ENCODE measurements around the gene PPHLN1.

Gene PPHLN1

DNA sequence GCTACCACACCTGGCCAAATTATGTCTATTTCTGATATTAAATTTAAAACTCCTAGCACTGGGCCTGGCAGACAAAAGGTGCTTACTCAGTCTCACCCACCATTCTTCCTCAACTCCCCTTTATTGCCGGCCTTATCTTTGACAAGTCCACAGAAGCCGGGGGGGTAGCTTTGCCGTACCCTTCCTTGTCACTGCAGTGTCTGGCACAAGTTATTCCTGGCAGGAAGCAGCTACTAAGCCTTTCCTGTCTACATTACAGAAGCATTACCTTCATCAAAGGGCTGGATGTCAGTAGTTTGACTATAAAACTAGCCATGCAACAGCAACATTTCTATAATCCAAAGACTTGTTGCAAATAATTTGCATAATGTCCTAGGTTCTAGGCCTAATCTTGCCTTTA is 136.5 kb downstream of the PPHLN1 start:
- TF ChIP-seq SNAI2 (CRISPR knock-in tag; IDR thresholded peaks at IDR 0.05) (no peak), ZNF565 (CRISPR knock-in tag; conservative IDR thresholded peaks at IDR 0.05; ENCODE audit: low read depth) (no peak), OSR1 (CRISPR knock-in tag; IDR thresholded peaks at IDR 0.05) (no peak), PPARA (CRISPR knock-in tag; IDR thresholded peaks at IDR 0.05; ENCODE audit: borderline replicate concordance) (no peak), ZNF70 (CRISPR knock-in tag; IDR thresholded peaks at IDR 0.05) (no peak), ZNF8 (CRISPR knock-in tag; IDR thresholded peaks at IDR 0.05) (no peak), GLIS3 (CRISPR knock-in tag; IDR thresholded peaks at IDR 0.05) (no peak), ESRRG (CRISPR knock-in tag; IDR thresholded peaks at IDR 0.05) (no peak), ARNTL (CRISPR knock-in tag; IDR thresholded peaks at IDR 0.05; ENCODE audit: borderline replicate concordance, low read depth) (no peak), ISL1 (CRISPR knock-in tag; IDR thresholded peaks at IDR 0.05) (no peak)
- TF ChIP-seq, protein P1, sequence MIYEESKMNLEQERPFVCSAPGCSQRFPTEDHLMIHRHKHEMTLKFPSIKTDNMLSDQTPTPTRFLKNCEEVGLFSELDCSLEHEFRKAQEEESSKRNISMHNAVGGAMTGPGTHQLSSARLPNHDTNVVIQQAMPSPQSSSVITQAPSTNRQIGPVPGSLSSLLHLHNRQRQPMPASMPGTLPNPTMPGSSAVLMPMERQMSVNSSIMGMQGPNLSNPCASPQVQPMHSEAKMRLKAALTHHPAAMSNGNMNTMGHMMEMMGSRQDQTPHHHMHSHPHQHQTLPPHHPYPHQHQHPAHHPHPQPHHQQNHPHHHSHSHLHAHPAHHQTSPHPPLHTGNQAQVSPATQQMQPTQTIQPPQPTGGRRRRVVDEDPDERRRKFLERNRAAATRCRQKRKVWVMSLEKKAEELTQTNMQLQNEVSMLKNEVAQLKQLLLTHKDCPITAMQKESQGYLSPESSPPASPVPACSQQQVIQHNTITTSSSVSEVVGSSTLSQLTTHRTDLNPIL (CRISPR knock-in tag; IDR thresholded peaks at IDR 0.05; ENCODE audit: low read depth): no peak
- TF ChIP-seq, protein P2, sequence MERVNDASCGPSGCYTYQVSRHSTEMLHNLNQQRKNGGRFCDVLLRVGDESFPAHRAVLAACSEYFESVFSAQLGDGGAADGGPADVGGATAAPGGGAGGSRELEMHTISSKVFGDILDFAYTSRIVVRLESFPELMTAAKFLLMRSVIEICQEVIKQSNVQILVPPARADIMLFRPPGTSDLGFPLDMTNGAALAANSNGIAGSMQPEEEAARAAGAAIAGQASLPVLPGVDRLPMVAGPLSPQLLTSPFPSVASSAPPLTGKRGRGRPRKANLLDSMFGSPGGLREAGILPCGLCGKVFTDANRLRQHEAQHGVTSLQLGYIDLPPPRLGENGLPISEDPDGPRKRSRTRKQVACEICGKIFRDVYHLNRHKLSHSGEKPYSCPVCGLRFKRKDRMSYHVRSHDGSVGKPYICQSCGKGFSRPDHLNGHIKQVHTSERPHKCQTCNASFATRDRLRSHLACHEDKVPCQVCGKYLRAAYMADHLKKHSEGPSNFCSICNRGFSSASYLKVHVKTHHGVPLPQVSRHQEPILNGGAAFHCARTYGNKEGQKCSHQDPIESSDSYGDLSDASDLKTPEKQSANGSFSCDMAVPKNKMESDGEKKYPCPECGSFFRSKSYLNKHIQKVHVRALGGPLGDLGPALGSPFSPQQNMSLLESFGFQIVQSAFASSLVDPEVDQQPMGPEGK (CRISPR knock-in tag; IDR thresholded peaks at IDR 0.05; ENCODE audit: borderline replicate concordance): no peak
- TF ChIP-seq, protein P3, sequence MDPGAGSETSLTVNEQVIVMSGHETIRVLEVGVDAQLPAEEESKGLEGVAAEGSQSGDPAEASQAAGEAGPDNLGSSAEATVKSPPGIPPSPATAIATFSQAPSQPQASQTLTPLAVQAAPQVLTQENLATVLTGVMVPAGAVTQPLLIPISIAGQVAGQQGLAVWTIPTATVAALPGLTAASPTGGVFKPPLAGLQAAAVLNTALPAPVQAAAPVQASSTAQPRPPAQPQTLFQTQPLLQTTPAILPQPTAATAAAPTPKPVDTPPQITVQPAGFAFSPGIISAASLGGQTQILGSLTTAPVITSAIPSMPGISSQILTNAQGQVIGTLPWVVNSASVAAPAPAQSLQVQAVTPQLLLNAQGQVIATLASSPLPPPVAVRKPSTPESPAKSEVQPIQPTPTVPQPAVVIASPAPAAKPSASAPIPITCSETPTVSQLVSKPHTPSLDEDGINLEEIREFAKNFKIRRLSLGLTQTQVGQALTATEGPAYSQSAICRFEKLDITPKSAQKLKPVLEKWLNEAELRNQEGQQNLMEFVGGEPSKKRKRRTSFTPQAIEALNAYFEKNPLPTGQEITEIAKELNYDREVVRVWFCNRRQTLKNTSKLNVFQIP (CRISPR knock-in tag; IDR thresholded peaks at IDR 0.05; ENCODE audit: borderline replicate concordance, low read depth): no peak
- ATAC-seq: no peak

DNA sequence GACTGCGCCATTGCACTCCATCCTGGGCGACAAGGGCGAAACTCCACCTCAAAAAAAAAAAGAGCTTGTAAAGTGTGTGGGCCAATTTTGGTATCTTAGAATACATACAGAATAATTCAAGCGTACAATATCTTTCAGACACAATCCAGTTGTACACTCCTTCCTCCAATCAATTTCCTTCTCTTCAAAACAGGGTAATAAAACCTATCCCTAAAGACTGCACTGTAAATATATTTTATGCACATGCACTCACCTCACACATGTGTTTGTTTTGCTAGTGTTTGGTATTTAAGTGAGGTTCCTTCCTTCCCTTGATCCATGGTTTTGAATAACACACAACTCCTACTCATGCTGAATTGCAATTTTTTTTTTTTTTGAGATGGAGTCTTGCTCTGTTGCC is 137.7 kb downstream of the PPHLN1 start:
- TF ChIP-seq TOX (CRISPR knock-in tag; IDR thresholded peaks at IDR 0.05; ENCODE audit: borderline replicate concordance) (no peak), CSDC2 (CRISPR knock-in tag; IDR thresholded peaks at IDR 0.05) (no peak), RARB (CRISPR knock-in tag; IDR thresholded peaks at IDR 0.05) (no peak), GLIS3 (CRISPR knock-in tag; IDR thresholded peaks at IDR 0.05) (no peak), ESRRG (CRISPR knock-in tag; IDR thresholded peaks at IDR 0.05) (no peak), ARNTL (CRISPR knock-in tag; IDR thresholded peaks at IDR 0.05; ENCODE audit: borderline replicate concordance, low read depth) (no peak), ISL1 (CRISPR knock-in tag; IDR thresholded peaks at IDR 0.05) (no peak), ZFP3 (CRISPR knock-in tag; IDR thresholded peaks at IDR 0.05) (no peak), ZNF565 (CRISPR knock-in tag; conservative IDR thresholded peaks at IDR 0.05; ENCODE audit: low read depth) (no peak), TCF4 (CRISPR knock-in tag; IDR thresholded peaks at IDR 0.05; ENCODE audit: borderline replicate concordance) (no peak), ZNF8 (CRISPR knock-in tag; IDR thresholded peaks at IDR 0.05) (no peak), PPARA (CRISPR knock-in tag; IDR thresholded peaks at IDR 0.05; ENCODE audit: borderline replicate concordance) (no peak), ZFP30 (CRISPR knock-in tag; IDR thresholded peaks at IDR 0.05) (no peak), ZNF70 (CRISPR knock-in tag; IDR thresholded peaks at IDR 0.05) (no peak), OSR1 (CRISPR knock-in tag; IDR thresholded peaks at IDR 0.05) (no peak)
- TF ChIP-seq, protein P3 (CRISPR knock-in tag; IDR thresholded peaks at IDR 0.05; ENCODE audit: borderline replicate concordance, low read depth): no peak
- TF ChIP-seq, protein P4, sequence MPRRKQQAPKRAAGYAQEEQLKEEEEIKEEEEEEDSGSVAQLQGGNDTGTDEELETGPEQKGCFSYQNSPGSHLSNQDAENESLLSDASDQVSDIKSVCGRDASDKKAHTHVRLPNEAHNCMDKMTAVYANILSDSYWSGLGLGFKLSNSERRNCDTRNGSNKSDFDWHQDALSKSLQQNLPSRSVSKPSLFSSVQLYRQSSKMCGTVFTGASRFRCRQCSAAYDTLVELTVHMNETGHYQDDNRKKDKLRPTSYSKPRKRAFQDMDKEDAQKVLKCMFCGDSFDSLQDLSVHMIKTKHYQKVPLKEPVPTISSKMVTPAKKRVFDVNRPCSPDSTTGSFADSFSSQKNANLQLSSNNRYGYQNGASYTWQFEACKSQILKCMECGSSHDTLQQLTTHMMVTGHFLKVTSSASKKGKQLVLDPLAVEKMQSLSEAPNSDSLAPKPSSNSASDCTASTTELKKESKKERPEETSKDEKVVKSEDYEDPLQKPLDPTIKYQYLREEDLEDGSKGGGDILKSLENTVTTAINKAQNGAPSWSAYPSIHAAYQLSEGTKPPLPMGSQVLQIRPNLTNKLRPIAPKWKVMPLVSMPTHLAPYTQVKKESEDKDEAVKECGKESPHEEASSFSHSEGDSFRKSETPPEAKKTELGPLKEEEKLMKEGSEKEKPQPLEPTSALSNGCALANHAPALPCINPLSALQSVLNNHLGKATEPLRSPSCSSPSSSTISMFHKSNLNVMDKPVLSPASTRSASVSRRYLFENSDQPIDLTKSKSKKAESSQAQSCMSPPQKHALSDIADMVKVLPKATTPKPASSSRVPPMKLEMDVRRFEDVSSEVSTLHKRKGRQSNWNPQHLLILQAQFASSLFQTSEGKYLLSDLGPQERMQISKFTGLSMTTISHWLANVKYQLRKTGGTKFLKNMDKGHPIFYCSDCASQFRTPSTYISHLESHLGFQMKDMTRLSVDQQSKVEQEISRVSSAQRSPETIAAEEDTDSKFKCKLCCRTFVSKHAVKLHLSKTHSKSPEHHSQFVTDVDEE (CRISPR knock-in tag; IDR thresholded peaks at IDR 0.05): no peak
- TF ChIP-seq, protein P1 (CRISPR knock-in tag; IDR thresholded peaks at IDR 0.05; ENCODE audit: low read depth): no peak
- TF ChIP-seq, protein P2 (CRISPR knock-in tag; IDR thresholded peaks at IDR 0.05; ENCODE audit: borderline replicate concordance): no peak
- ATAC-seq: no peak

All from SK-N-SH treated with all-trans-retinoic acid at 6 μM for 48 hours (cell line).